HepG2 (cell line): ENCODE results near the gene AFF1. TPM values are rescaled to one million over a fixed set of nuclear protein-coding genes. Genes with fewer than 3 reads are reported as not detected.

Experiments
- ARNT2 ChIP-seq: sonication (generic); formaldehyde crosslinking; IDR thresholded peaks from 2 replicates; pipeline ENCODE4 v1.8.0; 2022; ENCODE audit warnings: mild to moderate bottlenecking, low read depth, missing genetic modification reagents, moderate library complexity
- CBX1 ChIP-seq: IDR thresholded peaks from one replicate; pipeline ENCODE4 v1.6.1; 2016; ENCODE audit warnings: antibody characterized with exemption, low read depth
- CEBPB ChIP-seq: IDR thresholded peaks from 2 replicates; pipeline ENCODE4 v1.6.1; 2011; ENCODE audit warnings: low read depth, low read length, improper control_type of control experiment, borderline replicate concordance
- CREB1 ChIP-seq, 2 experiments: fragments of 450-650 bp in 1 of 2; IDR thresholded peaks; 2 replicates each; pipeline ENCODE4 v1.6.1; 2016 to 2017; ENCODE audit warnings: control low read depth in 1 of 2, mild to moderate bottlenecking in 1 of 2, missing compliant biosample characterization in 1 of 2, missing genetic modification characterization in 1 of 2
- ELF4 ChIP-seq: sonication (generic); formaldehyde crosslinking; IDR thresholded peaks from 2 replicates; pipeline ENCODE4 v1.5.0; 2020; ENCODE audit warnings: missing genetic modification reagents, mild to moderate bottlenecking, moderate library complexity, borderline replicate concordance
- HOXA9 ChIP-seq: sonication (generic); formaldehyde crosslinking; IDR thresholded peaks from 2 replicates; pipeline ENCODE4 v1.8.1; 2022; ENCODE audit warnings: missing genetic modification reagents, mild to moderate bottlenecking, moderate library complexity, borderline replicate concordance
- NFRKB ChIP-seq: fragments of 450-650 bp; IDR thresholded peaks from 2 replicates; pipeline ENCODE4 v1.6.1; 2017
- PATZ1 ChIP-seq: sonication (generic); formaldehyde crosslinking; IDR thresholded peaks from 2 replicates; pipeline ENCODE4 v1.4.0; 2020; ENCODE audit warnings: missing genetic modification reagents
- PAWR ChIP-seq: sonication (generic); formaldehyde crosslinking; IDR thresholded peaks from 2 replicates; pipeline ENCODE4 v1.4.0; 2020; ENCODE audit warnings: missing genetic modification reagents, mild to moderate bottlenecking, borderline replicate concordance
- SMAD3 ChIP-seq: sonication (generic); formaldehyde crosslinking; IDR thresholded peaks from 2 replicates; pipeline ENCODE4 v1.4.0; 2020; ENCODE audit warnings: missing genetic modification reagents
- SP140L ChIP-seq: sonication (generic); formaldehyde crosslinking; IDR thresholded peaks from 2 replicates; pipeline ENCODE4 v1.4.0; 2020; ENCODE audit warnings: missing genetic modification reagents, borderline replicate concordance
- TEAD3 ChIP-seq: optimal IDR thresholded peaks from 2 replicates; pipeline ENCODE3; 2016; ENCODE audit warnings: borderline replicate concordance
- TSC22D2 ChIP-seq: sonication (generic); formaldehyde crosslinking; IDR thresholded peaks from 2 replicates; pipeline ENCODE4 v1.5.1; 2020; ENCODE audit warnings: missing genetic modification reagents, mild to moderate bottlenecking, borderline replicate concordance
- ZBTB33 ChIP-seq: sonication (generic); formaldehyde crosslinking; IDR thresholded peaks from 2 replicates; pipeline ENCODE4 v1.4.0; 2020; ENCODE audit warnings: missing genetic modification reagents
- ZHX2 ChIP-seq, 2 experiments: sonication (generic) in 1 of 2; formaldehyde crosslinking in 1 of 2; IDR thresholded peaks; 2 replicates each; pipeline versions ENCODE4 v1.6.1 to v1.9.0; 2014 to 2022; ENCODE audit warnings: antibody characterized with exemption in 1 of 2, borderline replicate concordance in 1 of 2, inconsistent platforms in 1 of 2, low read depth in 1 of 2, missing genetic modification reagents in 1 of 2
- ZNF20 ChIP-seq: sonication (generic); formaldehyde crosslinking; IDR thresholded peaks from 2 replicates; pipeline ENCODE4 v1.4.0; 2020; ENCODE audit warnings: mild to moderate bottlenecking, moderate library complexity, missing genetic modification reagents
- ZNF224 ChIP-seq: sonication (generic); formaldehyde crosslinking; IDR thresholded peaks from 2 replicates; pipeline ENCODE4 v1.5.0; 2020; ENCODE audit warnings: mild to moderate bottlenecking, missing genetic modification reagents
- ZNF251 ChIP-seq: sonication (generic); formaldehyde crosslinking; IDR thresholded peaks from 2 replicates; pipeline ENCODE4 v1.9.0; 2021; ENCODE audit warnings: mild to moderate bottlenecking, missing genetic modification reagents
- ZNF644 ChIP-seq: IDR thresholded peaks from 2 replicates; pipeline ENCODE4 v1.6.1; 2016; ENCODE audit warnings: low read depth
- polyA plus RNA-seq, 8 experiments: library from polyadenylated mRNA; depleted of rRNA in 3 of 8; stranded (reverse) in 7 of 8; unstranded in 1 of 8; fragments of >200 nt; fragmentation: Illumina TruSeq in 4 of 8; extraction: Trizol in 4 of 8; gene quantifications; 2 replicates each; pipeline versions ENCODE4 v1.2.1 to v1.2.3, GENCODE V29; 2011 to 2016; ENCODE audit warnings: low read depth in 4 of 8, missing spikeins in 1 of 8, mixed read lengths in 1 of 8; ENCODE audit not compliant: insufficient read depth in 1 of 8
- total RNA-seq, 5 experiments: library from RNA; depleted of rRNA; stranded (reverse); fragments of >200 nt; fragmentation: Illumina TruSeq; extraction: Trizol; gene quantifications; 2 replicates each; pipeline ENCODE4 v1.2.3, GENCODE V29; 2016; ENCODE audit warnings: low read depth in 1 of 5

The AFF1 gene
- total and polyA plus RNA-seq, 2 of the 13 experiments (the other 11 are each of a cell fraction or from before 2014, with no cell fraction given), result 15.5 to 15.9 TPM

GRCh38 chr4:87006676-87007527 is 72.1 kb downstream of the AFF1 start (continued):
- TF ChIP-seq ZHX2 (IDR thresholded peaks at IDR 0.05; ENCODE audit: low read depth), result no peak
- TF ChIP-seq ZHX2 (CRISPR knock-in tag; IDR thresholded peaks at IDR 0.05; ENCODE audit: borderline replicate concordance), result no peak
- TF ChIP-seq PATZ1 (CRISPR knock-in tag), result peak; percentile 53
- TF ChIP-seq ELF4 (CRISPR knock-in tag), result peak; percentile 80; the same call in 1 of the 2 replicates
- TF ChIP-seq ZNF20, result no peak
- TF ChIP-seq TEAD3 (CRISPR knock-in tag), result no peak
- peak; percentile 45 for TF ChIP-seq CBX1
- peak; percentile 42; the same call in 1 of the 2 replicates for TF ChIP-seq HOXA9 (CRISPR knock-in tag)
- TF ChIP-seq ZNF644 (CRISPR knock-in tag), result no peak
- no peak; the same call in 1 of the 2 replicates for TF ChIP-seq SMAD3 (CRISPR knock-in tag)
- no peak for TF ChIP-seq PAWR (CRISPR knock-in tag)
- TF ChIP-seq ARNT2, result peak; percentile 94
- TF ChIP-seq TSC22D2, result peak; percentile 69; the same call in 1 of the 2 replicates
- no peak for TF ChIP-seq NFRKB
- TF ChIP-seq ZNF251 (CRISPR knock-in tag), result no peak
- TF ChIP-seq ZNF224 (CRISPR knock-in tag), result peak; percentile 90
- 0 out of 2 replicates have a peak, but pooled peaks have one; percentile 44 for TF ChIP-seq ZBTB33 (CRISPR knock-in tag)
- TF ChIP-seq SP140L, result no peak
- TF ChIP-seq CEBPB, result no peak
- TF ChIP-seq CREB1 (IDR thresholded peaks at IDR 0.05), result peak; percentile 55; the same call in 1 of the 2 replicates
- TF ChIP-seq CREB1 (CRISPR knock-in tag; IDR thresholded peaks at IDR 0.05), result no peak; the same call in 1 of the 2 replicates
